GM21367 (cell line): ENCODE results near the gene DNAJC5.
"Not testable (repeated sequence)": the region's sequence is repeated elsewhere in the genome, so short reads cannot be mapped to it uniquely, and the experiment has no call there.

Experiments
- ATAC-seq: cut with Tn5 transposase; IDR thresholded peaks from one replicate; pipeline ENCODE4 v1.9.1; 2021; ENCODE audit not compliant: unreplicated experiment

DNAJC5 gene

GRCh38 chr20:63861365-63861934 is 33.5 kb upstream of the DNAJC5 start, which contains the start of gene ABHD16B:
Gene ABHD16B, plus strand, starts transcription at chr20:63861498. Its CDS starts 43 bp downstream, at chr20:63861541.
- ATAC-seq = no peak

- ATAC-seq = no peak
Observed at GRCh38 chr20:63861981-63862901, 32.7 kb upstream of the DNAJC5 start.

- no peak for ATAC-seq
Observed at GRCh38 chr20:63863021-63863797, 31.7 kb upstream of the DNAJC5 start.

GRCh38 chr20:63863798-63864544 is 31.0 kb upstream of the DNAJC5 start:
- ATAC-seq = peak; percentile 63

GRCh38 chr20:63864545-63864977 is 30.4 kb upstream of the DNAJC5 start:
- no peak for ATAC-seq

- ATAC-seq = peak; percentile 54
Observed at GRCh38 chr20:63864978-63865640, 29.8 kb upstream of the DNAJC5 start, which contains the start of gene TPD52L2. Gene TPD52L2, plus strand, starts transcription at chr20:63865270. Its CDS starts 96 bp downstream, at chr20:63865366.

GRCh38 chr20:63867042-63867441 is 27.9 kb upstream of the DNAJC5 start:
- ATAC-seq = not testable (repeated sequence)

GRCh38 chr20:63868264-63868663 is 26.7 kb upstream of the DNAJC5 start:
- no peak for ATAC-seq

- ATAC-seq = no peak
Observed at GRCh38 chr20:63873477-63873971, 21.4 kb upstream of the DNAJC5 start.

GRCh38 chr20:63874241-63874640 is 20.7 kb upstream of the DNAJC5 start:
- ATAC-seq = not testable (repeated sequence)

GRCh38 chr20:63876489-63877036 is 18.4 kb upstream of the DNAJC5 start:
- no peak for ATAC-seq

- ATAC-seq = no peak
Observed at GRCh38 chr20:63877755-63878470, 17.0 kb upstream of the DNAJC5 start.

GRCh38 chr20:63878899-63879663 is 15.8 kb upstream of the DNAJC5 start:
- no peak for ATAC-seq

GRCh38 chr20:63880901-63881300 is 14.0 kb upstream of the DNAJC5 start:
- not testable (repeated sequence) for ATAC-seq

- ATAC-seq = no peak
Observed at GRCh38 chr20:63881451-63882226, 13.3 kb upstream of the DNAJC5 start.

- ATAC-seq = no peak
Observed at GRCh38 chr20:63882257-63883200, 12.4 kb upstream of the DNAJC5 start.
